ENCODE data around the gene HSD17B12.

HSD17B12 gene

DNA sequence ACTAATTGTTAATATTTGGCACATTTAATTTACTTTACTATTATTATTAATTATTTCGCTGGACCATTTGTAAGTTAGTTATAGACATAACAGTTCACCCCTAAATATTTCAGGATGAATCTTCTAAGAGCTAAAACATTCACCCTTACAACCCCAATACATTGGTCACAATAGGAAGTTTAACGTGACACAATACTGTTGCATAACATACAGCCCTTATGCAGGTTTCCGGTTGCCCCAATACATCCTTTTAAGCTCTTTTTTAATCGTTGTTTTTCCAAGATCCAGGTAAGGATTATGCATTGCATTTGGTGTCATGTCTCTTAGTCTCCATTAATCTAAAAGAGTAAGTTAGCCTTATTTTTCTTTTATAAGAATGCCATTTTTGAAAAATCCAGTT, 71.2 kb downstream of the HSD17B12 start:
- no peak for DNase-seq
- no peaks in the 10 kb centered on the region for H3K79me2 ChIP-seq (ENCODE audit: low read length)
- H3K4me1 ChIP-seq (ENCODE audit: low read length): no peaks in the 10 kb centered on the region
- H3K4me3 ChIP-seq (ENCODE audit: low read length): no peak overlapping the region
- TF ChIP-seq EZH2 (optimal IDR thresholded peaks at IDR 0.05; ENCODE audit: low read depth, low read length): no peak
- no peak for TF ChIP-seq EZH2phosphoT487 (IDR thresholded peaks at IDR 0.05; ENCODE audit: low read length)
- TF ChIP-seq, protein P1, sequence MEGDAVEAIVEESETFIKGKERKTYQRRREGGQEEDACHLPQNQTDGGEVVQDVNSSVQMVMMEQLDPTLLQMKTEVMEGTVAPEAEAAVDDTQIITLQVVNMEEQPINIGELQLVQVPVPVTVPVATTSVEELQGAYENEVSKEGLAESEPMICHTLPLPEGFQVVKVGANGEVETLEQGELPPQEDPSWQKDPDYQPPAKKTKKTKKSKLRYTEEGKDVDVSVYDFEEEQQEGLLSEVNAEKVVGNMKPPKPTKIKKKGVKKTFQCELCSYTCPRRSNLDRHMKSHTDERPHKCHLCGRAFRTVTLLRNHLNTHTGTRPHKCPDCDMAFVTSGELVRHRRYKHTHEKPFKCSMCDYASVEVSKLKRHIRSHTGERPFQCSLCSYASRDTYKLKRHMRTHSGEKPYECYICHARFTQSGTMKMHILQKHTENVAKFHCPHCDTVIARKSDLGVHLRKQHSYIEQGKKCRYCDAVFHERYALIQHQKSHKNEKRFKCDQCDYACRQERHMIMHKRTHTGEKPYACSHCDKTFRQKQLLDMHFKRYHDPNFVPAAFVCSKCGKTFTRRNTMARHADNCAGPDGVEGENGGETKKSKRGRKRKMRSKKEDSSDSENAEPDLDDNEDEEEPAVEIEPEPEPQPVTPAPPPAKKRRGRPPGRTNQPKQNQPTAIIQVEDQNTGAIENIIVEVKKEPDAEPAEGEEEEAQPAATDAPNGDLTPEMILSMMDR (IDR thresholded peaks at IDR 0.05; ENCODE audit: low read length): no peak
- no peak overlapping the region for H3K9ac ChIP-seq (ENCODE audit: low read length)
- no peaks in the 10 kb centered on the region for H3F3A ChIP-seq (ENCODE audit: insufficient read depth, low read length)
- no peaks in the 10 kb centered on the region for H4K20me1 ChIP-seq (ENCODE audit: insufficient read depth, low read length)
- H3K9me3 ChIP-seq (replicated peaks; ENCODE audit: insufficient read depth, low read length): no peaks in the 10 kb centered on the region
- H3K27me3 ChIP-seq (replicated peaks; ENCODE audit: insufficient read depth, low read length): no peaks in the 10 kb centered on the region
- H3K9me2 ChIP-seq (replicated peaks; ENCODE audit: insufficient read depth, low read length): no peaks in the 10 kb centered on the region
- H2AFZ ChIP-seq (ENCODE audit: low read length): no peak overlapping the region
- H3K27ac ChIP-seq (ENCODE audit: low read length): no peak overlapping the region
- no peak overlapping the region for H3K4me2 ChIP-seq (ENCODE audit: low read depth, low read length)
- 0 out of 2 replicates have a peak, but pooled peaks cover 3% of the 10 kb centered on the region for H3K36me3 ChIP-seq (replicated peaks; ENCODE audit: insufficient read depth, low read length)

DNA sequence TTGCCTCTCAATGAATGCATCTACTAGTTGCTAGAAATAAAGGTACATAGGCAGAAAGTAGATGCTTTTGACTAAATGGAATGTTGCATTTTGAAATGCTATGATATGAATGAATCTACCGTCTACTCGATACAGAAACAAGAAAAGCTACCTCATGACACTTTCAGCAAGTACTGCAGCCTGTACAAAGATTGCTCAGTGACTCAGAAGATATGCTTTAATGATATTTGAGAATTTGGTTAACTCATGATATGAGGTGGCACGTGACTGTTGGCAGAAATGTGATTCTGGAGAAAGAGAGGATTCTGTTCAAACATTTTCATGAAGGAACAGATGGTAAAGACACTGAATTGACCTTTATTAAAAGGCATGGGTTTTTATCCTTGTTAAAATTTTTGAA, 76.0 kb downstream of the HSD17B12 start:
- Histone ChIP-seq H3K9me2 (replicated peaks; ENCODE audit: insufficient read depth, low read length) (no peaks in the 10 kb centered on the region), H3K27me3 (replicated peaks; ENCODE audit: insufficient read depth, low read length) (no peaks in the 10 kb centered on the region), H3K36me3 (replicated peaks; ENCODE audit: insufficient read depth, low read length) (0 out of 2 replicates have a peak, but pooled peaks cover 5% of the 10 kb centered on the region), H4K20me1 (ENCODE audit: insufficient read depth, low read length) (no peaks in the 10 kb centered on the region), H3K4me1 (ENCODE audit: low read length) (no peaks in the 10 kb centered on the region), H3K4me3 (ENCODE audit: low read length) (no peak overlapping the region), H3K4me2 (ENCODE audit: low read depth, low read length) (no peak overlapping the region), H3K27ac (ENCODE audit: low read length) (no peak overlapping the region), H3K9me3 (replicated peaks; ENCODE audit: insufficient read depth, low read length) (no peaks in the 10 kb centered on the region), H2AFZ (ENCODE audit: low read length) (no peak overlapping the region), H3K79me2 (ENCODE audit: low read length) (no peaks in the 10 kb centered on the region), H3F3A (ENCODE audit: insufficient read depth, low read length) (no peaks in the 10 kb centered on the region), H3K9ac (ENCODE audit: low read length) (no peak overlapping the region)
- DNase-seq: no peak
- TF ChIP-seq EZH2 (optimal IDR thresholded peaks at IDR 0.05; ENCODE audit: low read depth, low read length) (no peak), EZH2phosphoT487 (IDR thresholded peaks at IDR 0.05; ENCODE audit: low read length) (no peak)
- TF ChIP-seq, protein P1 (IDR thresholded peaks at IDR 0.05; ENCODE audit: low read length): no peak

DNA sequence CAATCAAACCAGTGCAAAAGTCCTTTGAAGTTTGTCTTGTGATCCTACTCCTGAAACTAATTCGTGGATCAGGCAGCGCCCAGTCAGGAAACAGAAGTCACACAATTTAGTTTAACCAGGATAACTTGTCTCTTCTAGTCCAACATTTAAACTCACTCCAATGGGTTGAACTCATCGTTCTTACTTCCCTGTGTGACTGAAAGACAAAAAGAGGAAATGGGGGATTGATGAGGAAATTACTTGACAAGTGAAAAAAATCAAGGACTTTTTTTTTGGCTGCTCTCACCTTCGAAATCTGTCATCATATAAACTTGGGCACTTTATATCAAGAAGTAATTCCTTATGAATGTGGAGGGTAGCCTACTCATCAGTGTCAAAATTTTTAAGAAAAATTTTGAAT, 78.4 kb downstream of the HSD17B12 start:
- Histone ChIP-seq H3K79me2 (ENCODE audit: low read length) (no peaks in the 10 kb centered on the region), H3K4me1 (ENCODE audit: low read length) (no peaks in the 10 kb centered on the region), H3K27me3 (replicated peaks; ENCODE audit: insufficient read depth, low read length) (no peaks in the 10 kb centered on the region)

More for the DNA sequence above, 78.4 kb downstream of the HSD17B12 start:
- Histone ChIP-seq H3K9me3 (replicated peaks; ENCODE audit: insufficient read depth, low read length) (no peaks in the 10 kb centered on the region), H3K9me2 (replicated peaks; ENCODE audit: insufficient read depth, low read length) (no peaks in the 10 kb centered on the region), H2AFZ (ENCODE audit: low read length) (no peak overlapping the region), H3K27ac (ENCODE audit: low read length) (no peak overlapping the region), H3K36me3 (replicated peaks; ENCODE audit: insufficient read depth, low read length) (0 out of 2 replicates have a peak, but pooled peaks cover 5% of the 10 kb centered on the region), H3K4me2 (ENCODE audit: low read depth, low read length) (no peak overlapping the region), H3K4me3 (ENCODE audit: low read length) (no peak overlapping the region), H3K9ac (ENCODE audit: low read length) (no peak overlapping the region), H4K20me1 (ENCODE audit: insufficient read depth, low read length) (no peaks in the 10 kb centered on the region), H3F3A (ENCODE audit: insufficient read depth, low read length) (no peaks in the 10 kb centered on the region)
- TF ChIP-seq EZH2phosphoT487 (IDR thresholded peaks at IDR 0.05; ENCODE audit: low read length) (no peak), EZH2 (optimal IDR thresholded peaks at IDR 0.05; ENCODE audit: low read depth, low read length) (no peak)
- TF ChIP-seq, protein P1 (IDR thresholded peaks at IDR 0.05; ENCODE audit: low read length): no peak
- no peak for DNase-seq

Data from MM.1S (cell line).